ENCODE results near the gene LIX1. TPM values are rescaled to one million over a fixed set of nuclear protein-coding genes. Genes with fewer than 3 reads are reported as not detected.

The LIX1 gene
- total RNA-seq, 1 experiment from 2014 or later, result 4.1 TPM

DNA sequence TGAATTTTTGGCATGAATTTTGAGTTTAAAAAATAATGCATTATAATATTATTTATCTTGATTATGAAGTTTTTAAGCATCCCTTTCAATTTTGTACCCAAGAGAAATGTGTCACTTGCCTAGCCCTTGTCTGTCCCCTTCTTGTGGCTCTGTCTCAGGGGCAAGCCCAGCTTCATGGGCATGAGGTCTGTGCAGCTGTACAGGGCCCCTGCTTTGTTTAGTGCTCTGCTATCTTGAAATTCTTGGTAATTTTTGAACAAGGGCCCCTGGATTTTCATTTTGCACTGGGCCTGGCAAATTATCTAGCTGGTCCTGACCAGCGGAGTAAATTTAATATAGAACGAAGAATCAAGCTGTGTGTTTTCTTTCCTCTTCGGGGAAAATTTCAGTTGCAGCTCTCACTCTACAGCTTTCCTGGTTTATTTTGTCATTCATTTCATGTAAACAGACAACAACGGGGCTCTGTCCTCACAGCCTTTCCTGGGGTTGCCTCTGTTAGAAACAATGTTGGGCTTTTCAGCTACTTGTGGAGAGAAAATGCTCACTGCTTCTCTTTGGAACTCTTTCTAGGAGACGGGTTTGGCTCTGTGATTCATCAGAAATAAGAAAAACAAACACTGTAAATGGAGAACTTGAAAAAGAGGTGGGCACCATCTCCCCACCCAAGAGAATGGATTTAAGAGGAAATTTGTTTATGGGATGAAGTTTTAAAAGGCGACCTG, 41.1 kb downstream of the LIX1 start:
- Histone ChIP-seq H3K27me3 (replicated peaks; ENCODE audit: control insufficient read depth, insufficient read depth, low read length) (no peaks in the 10 kb centered on the region), H3K36me3 (ENCODE audit: control insufficient read depth, insufficient read depth, low read length) (no peaks in the 10 kb centered on the region), H3K4me3 (ENCODE audit: low read depth, low read length) (no peak overlapping the region), H3K4me1 (peaks cover 27% of the 10 kb centered on the region), H3K9me3 (no peaks in the 10 kb centered on the region)
- no peak overlapping the region for H3K4me3 Mint-ChIP-seq (ENCODE audit: unreplicated experiment)
- TF ChIP-seq, protein P1, sequence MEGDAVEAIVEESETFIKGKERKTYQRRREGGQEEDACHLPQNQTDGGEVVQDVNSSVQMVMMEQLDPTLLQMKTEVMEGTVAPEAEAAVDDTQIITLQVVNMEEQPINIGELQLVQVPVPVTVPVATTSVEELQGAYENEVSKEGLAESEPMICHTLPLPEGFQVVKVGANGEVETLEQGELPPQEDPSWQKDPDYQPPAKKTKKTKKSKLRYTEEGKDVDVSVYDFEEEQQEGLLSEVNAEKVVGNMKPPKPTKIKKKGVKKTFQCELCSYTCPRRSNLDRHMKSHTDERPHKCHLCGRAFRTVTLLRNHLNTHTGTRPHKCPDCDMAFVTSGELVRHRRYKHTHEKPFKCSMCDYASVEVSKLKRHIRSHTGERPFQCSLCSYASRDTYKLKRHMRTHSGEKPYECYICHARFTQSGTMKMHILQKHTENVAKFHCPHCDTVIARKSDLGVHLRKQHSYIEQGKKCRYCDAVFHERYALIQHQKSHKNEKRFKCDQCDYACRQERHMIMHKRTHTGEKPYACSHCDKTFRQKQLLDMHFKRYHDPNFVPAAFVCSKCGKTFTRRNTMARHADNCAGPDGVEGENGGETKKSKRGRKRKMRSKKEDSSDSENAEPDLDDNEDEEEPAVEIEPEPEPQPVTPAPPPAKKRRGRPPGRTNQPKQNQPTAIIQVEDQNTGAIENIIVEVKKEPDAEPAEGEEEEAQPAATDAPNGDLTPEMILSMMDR (IDR thresholded peaks at IDR 0.05; ENCODE audit: insufficient read depth in 1 of 2, low read depth in 1 of 2, low read length in 1 of 2, severe bottlenecking in 1 of 2, unreplicated experiment in 1 of 2), result no peak
- H3K27me3 Mint-ChIP-seq (ENCODE audit: insufficient read depth, unreplicated experiment), result no peaks in the 10 kb centered on the region
- DNase-seq, result no peak
- ChIA-PET POLR2A (no interaction called here), CTCF (no interaction called here)
- H3K27ac Mint-ChIP-seq (ENCODE audit: unreplicated experiment), result no peak overlapping the region
- peaks cover 4% of the 10 kb centered on the region for H3K36me3 Mint-ChIP-seq (ENCODE audit: insufficient read depth, unreplicated experiment)
- peaks cover 24% of the 10 kb centered on the region for H3K4me1 Mint-ChIP-seq (ENCODE audit: low read depth, unreplicated experiment)
- intact Hi-C loops (cut with micrococcal nuclease; ENCODE audit: unreplicated experiment), result loop anchor here (10.0 kb wide), 1 partner anchor 1277 kb away; the partner anchor contains the start of gene GLRX
- no TSS peak for BruUV-seq (replicated peaks)
- peaks cover 14% of the 10 kb centered on the region for H3K9me3 Mint-ChIP-seq (ENCODE audit: unreplicated experiment)

DNA sequence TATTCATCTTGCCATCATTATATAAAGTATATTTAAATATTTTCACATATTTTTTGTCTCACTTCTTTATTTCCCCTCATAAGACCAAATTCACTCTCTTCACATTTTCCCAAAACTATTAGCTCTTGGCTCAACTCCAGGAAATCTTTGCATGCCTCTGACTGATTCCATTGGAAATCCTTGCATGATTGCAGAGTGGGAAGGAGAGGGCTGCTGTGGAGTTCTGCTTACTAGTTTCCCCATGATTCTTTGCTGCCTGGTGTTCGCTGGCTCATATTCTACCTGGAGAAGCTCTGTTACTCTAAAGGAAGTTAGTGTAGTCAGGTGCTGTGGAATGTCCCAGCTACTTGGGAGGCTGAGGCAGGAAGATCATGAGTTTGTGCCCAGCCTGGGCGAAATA, 41.9 kb downstream of the LIX1 start:
- Mint-ChIP-seq H3K4me1 (ENCODE audit: low read depth, unreplicated experiment) (peaks cover 18% of the 10 kb centered on the region), H3K27me3 (ENCODE audit: insufficient read depth, unreplicated experiment) (no peaks in the 10 kb centered on the region), H3K9me3 (ENCODE audit: unreplicated experiment) (peaks cover 14% of the 10 kb centered on the region), H3K36me3 (ENCODE audit: insufficient read depth, unreplicated experiment) (peaks cover 4% of the 10 kb centered on the region), H3K4me3 (ENCODE audit: unreplicated experiment) (no peak overlapping the region), H3K27ac (ENCODE audit: unreplicated experiment) (no peak overlapping the region)
- ChIA-PET POLR2A (interaction anchor here (0.6 kb wide), 1 partner anchor 26 kb away, joined by 3 read pairs; no protein-coding TSS in a partner anchor), CTCF (no interaction called here)
- BruUV-seq (replicated peaks), result no TSS peak
- Histone ChIP-seq H3K4me1 (peaks cover 18% of the 10 kb centered on the region), H3K4me3 (ENCODE audit: low read depth, low read length) (no peak overlapping the region), H3K9me3 (no peaks in the 10 kb centered on the region), H3K27me3 (replicated peaks; ENCODE audit: control insufficient read depth, insufficient read depth, low read length) (no peaks in the 10 kb centered on the region), H3K36me3 (ENCODE audit: control insufficient read depth, insufficient read depth, low read length) (no peaks in the 10 kb centered on the region)
- TF ChIP-seq, protein P1 (IDR thresholded peaks at IDR 0.05; ENCODE audit: insufficient read depth in 1 of 2, low read depth in 1 of 2, low read length in 1 of 2, severe bottlenecking in 1 of 2, unreplicated experiment in 1 of 2), result no peak
- intact Hi-C loops (cut with micrococcal nuclease; ENCODE audit: unreplicated experiment), result loop anchor here (10.0 kb wide), 1 partner anchor 1276 kb away; the partner anchor contains the start of gene GLRX
- DNase-seq, result no peak

DNA sequence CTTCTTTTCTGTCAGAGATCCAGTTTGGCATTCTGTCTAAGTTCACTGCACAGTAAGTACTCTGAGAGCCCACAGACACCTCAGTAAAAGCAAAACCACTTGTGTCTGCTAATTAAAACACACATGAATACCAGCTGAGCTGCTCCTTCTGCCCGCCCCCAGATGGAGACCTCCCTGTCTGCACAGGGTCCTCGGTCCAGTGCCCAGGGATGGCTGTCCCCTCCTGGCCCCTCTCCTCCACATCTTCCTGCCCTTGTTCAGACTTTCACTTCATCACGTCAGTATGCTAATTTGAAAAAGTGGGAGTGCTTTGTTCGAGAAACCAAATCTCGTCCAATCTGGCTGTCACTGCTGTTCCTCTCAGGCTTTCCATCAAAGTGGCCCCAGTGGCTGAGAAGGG, 43.5 kb downstream of the LIX1 start:
- intact Hi-C loops (cut with micrococcal nuclease; ENCODE audit: unreplicated experiment), result loop anchor here (5.0 kb wide), 1 partner anchor 43 kb away; the partner anchor contains the start of gene LIX1
- Histone ChIP-seq H3K9me3 (no peaks in the 10 kb centered on the region), H3K4me1 (peaks cover 15% of the 10 kb centered on the region), H3K4me3 (ENCODE audit: low read depth, low read length) (no peak overlapping the region), H3K36me3 (ENCODE audit: control insufficient read depth, insufficient read depth, low read length) (no peaks in the 10 kb centered on the region), H3K27me3 (replicated peaks; ENCODE audit: control insufficient read depth, insufficient read depth, low read length) (no peaks in the 10 kb centered on the region)
- DNase-seq, result no peak
- H3K4me1 Mint-ChIP-seq (ENCODE audit: low read depth, unreplicated experiment), result peaks cover 18% of the 10 kb centered on the region
- H3K9me3 Mint-ChIP-seq (ENCODE audit: unreplicated experiment), result peaks cover 14% of the 10 kb centered on the region
- H3K27ac Mint-ChIP-seq (ENCODE audit: unreplicated experiment), result no peak overlapping the region
- CTCF ChIA-PET, result no interaction called here
- peaks cover 4% of the 10 kb centered on the region for H3K36me3 Mint-ChIP-seq (ENCODE audit: insufficient read depth, unreplicated experiment)
- POLR2A ChIA-PET, result no interaction called here
- no peak overlapping the region for H3K4me3 Mint-ChIP-seq (ENCODE audit: unreplicated experiment)
- no TSS peak for BruUV-seq (replicated peaks)
- no peaks in the 10 kb centered on the region for H3K27me3 Mint-ChIP-seq (ENCODE audit: insufficient read depth, unreplicated experiment)
- TF ChIP-seq, protein P1 (IDR thresholded peaks at IDR 0.05; ENCODE audit: insufficient read depth in 1 of 2, low read depth in 1 of 2, low read length in 1 of 2, severe bottlenecking in 1 of 2, unreplicated experiment in 1 of 2), result no peak

All from Caco-2 (cell line).